WTC11 (cell line): Measurements from ENCODE around the gene C2orf66. TPM values are rescaled to one million over a fixed set of nuclear protein-coding genes. Genes with fewer than 3 reads are reported as not detected.

Source experiments
- ATAC-seq: fragments of 200-7000 bp; cut with Tn5 transposase; 2 replicates; pipeline ENCODE4 v1.10.0; 2021; ENCODE audit warnings: mild to moderate bottlenecking, moderate library complexity
- CTCF ChIA-PET: fragments of 300-600 bp; sonication (Branson Sonifier 250); formaldehyde crosslinking; loops from one replicate; lab custom pipeline; 2021; ENCODE audit warnings: antibody characterized with exemption; lab: Charles Lee
- POLR2A ChIA-PET: fragments of 350-600 bp; sonication (Branson Sonifier 250); formaldehyde crosslinking; loops from one replicate; lab custom pipeline; 2021; ENCODE audit warnings: antibody characterized with exemption; lab: Charles Lee
- DNase-seq: peaks from one replicate; pipeline ENCODE4 v3.0.0; 2021; ENCODE audit warnings: low spot score
- H3K27ac Mint-ChIP-seq: 2 replicates; pipeline ENCODE4 v1.8.0; 2021; ENCODE audit warnings: mixed read lengths
- H3K27me3 Mint-ChIP-seq: 2 replicates; pipeline ENCODE4 v1.8.0; 2021; ENCODE audit warnings: low read depth, mild to moderate bottlenecking, moderate library complexity, mixed read lengths
- H3K36me3 Mint-ChIP-seq: 2 replicates; pipeline ENCODE4 v1.8.0; 2021; ENCODE audit warnings: mixed read lengths
- H3K4me1 Mint-ChIP-seq: 2 replicates; pipeline ENCODE4 v1.8.0; 2022; ENCODE audit warnings: mixed read lengths
- H3K4me3 Mint-ChIP-seq: 2 replicates; pipeline ENCODE4 v1.8.0; 2021; ENCODE audit warnings: mild to moderate bottlenecking, moderate library complexity, mixed read lengths
- H3K9me3 Mint-ChIP-seq: 2 replicates; pipeline ENCODE4 v1.8.0; 2021; ENCODE audit warnings: mixed read lengths
- IRF2 ChIP-seq: sonication (generic); formaldehyde crosslinking; IDR thresholded peaks from 2 replicates; pipeline ENCODE4 v1.8.0; 2022; ENCODE audit warnings: low read depth, missing genetic modification reagents, borderline replicate concordance
- NFE2L1 ChIP-seq: sonication (generic); formaldehyde crosslinking; IDR thresholded peaks from 2 replicates; pipeline ENCODE4 v1.8.1; 2023; ENCODE audit warnings: missing genetic modification reagents
- NFYB ChIP-seq: sonication (generic); formaldehyde crosslinking; conservative IDR thresholded peaks from 2 replicates; pipeline ENCODE4 v1.8.0; 2022; ENCODE audit warnings: low read depth, missing genetic modification reagents
- NR1H2 ChIP-seq: sonication (generic); formaldehyde crosslinking; IDR thresholded peaks from 2 replicates; pipeline ENCODE4 v1.9.0; 2021; ENCODE audit warnings: mild to moderate bottlenecking, moderate library complexity, missing genetic modification reagents
- ZBTB21 ChIP-seq: sonication (generic); formaldehyde crosslinking; IDR thresholded peaks from 2 replicates; pipeline ENCODE4 v1.8.1; 2023; ENCODE audit warnings: mild to moderate bottlenecking, missing genetic modification reagents, borderline replicate concordance
- ZNF232 ChIP-seq: sonication (generic); formaldehyde crosslinking; IDR thresholded peaks from 2 replicates; pipeline ENCODE4 v1.8.0; 2022; ENCODE audit warnings: mild to moderate bottlenecking, missing genetic modification reagents
- total RNA-seq: library from RNA; stranded (reverse); gene quantifications from 3 replicates; pipeline ENCODE4 v1.2.3, GENCODE V29; 2021
- TF ChIP-seq, protein P1 (sequence below): fragments of 250-450 bp; sonication (Bioruptor Pico); conservative IDR thresholded peaks from 2 replicates; pipeline ENCODE4 v1.9.0; 2021; ENCODE audit warnings: mild to moderate bottlenecking
- TF ChIP-seq, protein P2 (sequence below): sonication (generic); formaldehyde crosslinking; IDR thresholded peaks from 2 replicates; pipeline ENCODE4 v1.8.1; 2023; ENCODE audit warnings: mild to moderate bottlenecking, missing genetic modification reagents
- TF ChIP-seq, protein P3 (sequence below): sonication (generic); formaldehyde crosslinking; IDR thresholded peaks from 2 replicates; pipeline ENCODE4 v1.8.1; 2022; ENCODE audit warnings: low read depth, mild to moderate bottlenecking, moderate library complexity, missing genetic modification reagents, borderline replicate concordance
- TF ChIP-seq, protein P4 (sequence below): fragments of 250-450 bp; sonication (Bioruptor Pico); IDR thresholded peaks from 2 replicates; pipeline ENCODE4 v1.9.0; 2021; ENCODE audit warnings: mild to moderate bottlenecking
- TF ChIP-seq, protein P5 (sequence below): fragments of 250-450 bp; sonication (Bioruptor Pico); IDR thresholded peaks from 2 replicates; pipeline ENCODE4 v1.9.0; 2021; ENCODE audit warnings: moderate library complexity, mild to moderate bottlenecking, inconsistent platforms, borderline replicate concordance
- TF ChIP-seq, protein P6 (sequence below): sonication (generic); formaldehyde crosslinking; IDR thresholded peaks from 2 replicates; pipeline ENCODE4 v1.8.0; 2022; ENCODE audit warnings: missing genetic modification reagents

Gene C2orf66
- total RNA-seq, 1 experiment from 2014 or later, result not detected

DNA sequence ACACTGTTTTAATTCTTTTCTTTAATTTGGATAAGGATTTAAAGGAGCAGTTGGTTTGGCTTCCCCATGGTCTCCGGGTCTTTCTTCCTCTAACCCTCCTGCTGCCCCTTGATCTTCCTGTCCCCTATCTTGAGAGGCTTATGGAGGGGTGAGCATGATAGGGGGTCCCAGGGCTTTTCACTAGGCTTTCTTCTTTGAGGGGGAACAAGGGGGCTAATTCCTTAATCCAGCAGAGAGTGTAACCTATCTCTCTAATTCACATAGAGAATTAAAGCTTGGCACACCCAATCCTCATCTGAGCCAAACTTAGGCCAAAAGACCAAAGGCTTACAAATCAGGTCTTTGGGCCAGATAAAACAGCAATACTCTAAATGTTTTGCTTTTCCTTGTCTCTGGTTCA lies 21.5 kb upstream of the C2orf66 start (continued):
- TF ChIP-seq, protein P1, sequence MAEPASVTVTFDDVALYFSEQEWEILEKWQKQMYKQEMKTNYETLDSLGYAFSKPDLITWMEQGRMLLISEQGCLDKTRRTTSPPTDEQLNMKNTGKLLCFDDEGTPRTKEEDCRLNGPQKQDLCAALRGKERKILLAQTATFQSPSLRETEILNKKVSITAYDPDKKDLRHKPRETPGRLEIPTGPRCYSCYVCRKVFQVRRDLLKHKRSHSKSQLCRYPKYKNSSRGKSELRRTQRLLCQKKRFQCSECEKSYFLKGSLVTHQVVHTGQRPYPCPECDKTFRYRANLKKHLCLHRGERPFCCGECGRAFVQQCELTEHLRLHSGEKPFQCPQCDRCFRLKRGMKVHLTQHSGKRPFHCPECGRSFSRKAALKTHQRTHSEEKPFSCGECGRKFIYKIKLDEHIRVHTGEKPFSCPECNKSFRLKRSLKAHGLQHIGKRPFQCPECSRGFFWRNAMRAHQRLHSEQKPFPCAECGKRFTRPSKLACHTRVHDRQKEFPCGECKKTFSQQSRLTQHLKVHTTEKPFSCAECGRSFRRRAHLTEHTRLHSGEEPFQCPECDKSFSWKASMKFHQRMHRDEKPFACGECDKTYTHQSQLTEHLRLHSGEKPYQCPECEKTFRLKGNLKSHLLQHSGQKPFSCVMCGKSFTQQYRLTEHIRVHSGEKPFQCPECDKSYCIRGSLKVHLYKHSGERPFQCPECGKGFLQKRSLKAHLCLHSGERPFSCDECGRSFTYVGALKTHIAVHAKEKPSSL, result no peak
- TF ChIP-seq NR1H2 (CRISPR knock-in tag) (no peak), ZBTB21 (no peak), NFYB (no peak)
- TF ChIP-seq, protein P2, sequence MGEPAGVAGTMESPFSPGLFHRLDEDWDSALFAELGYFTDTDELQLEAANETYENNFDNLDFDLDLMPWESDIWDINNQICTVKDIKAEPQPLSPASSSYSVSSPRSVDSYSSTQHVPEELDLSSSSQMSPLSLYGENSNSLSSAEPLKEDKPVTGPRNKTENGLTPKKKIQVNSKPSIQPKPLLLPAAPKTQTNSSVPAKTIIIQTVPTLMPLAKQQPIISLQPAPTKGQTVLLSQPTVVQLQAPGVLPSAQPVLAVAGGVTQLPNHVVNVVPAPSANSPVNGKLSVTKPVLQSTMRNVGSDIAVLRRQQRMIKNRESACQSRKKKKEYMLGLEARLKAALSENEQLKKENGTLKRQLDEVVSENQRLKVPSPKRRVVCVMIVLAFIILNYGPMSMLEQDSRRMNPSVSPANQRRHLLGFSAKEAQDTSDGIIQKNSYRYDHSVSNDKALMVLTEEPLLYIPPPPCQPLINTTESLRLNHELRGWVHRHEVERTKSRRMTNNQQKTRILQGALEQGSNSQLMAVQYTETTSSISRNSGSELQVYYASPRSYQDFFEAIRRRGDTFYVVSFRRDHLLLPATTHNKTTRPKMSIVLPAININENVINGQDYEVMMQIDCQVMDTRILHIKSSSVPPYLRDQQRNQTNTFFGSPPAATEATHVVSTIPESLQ (CRISPR knock-in tag), result no peak
- TF ChIP-seq, protein P3, sequence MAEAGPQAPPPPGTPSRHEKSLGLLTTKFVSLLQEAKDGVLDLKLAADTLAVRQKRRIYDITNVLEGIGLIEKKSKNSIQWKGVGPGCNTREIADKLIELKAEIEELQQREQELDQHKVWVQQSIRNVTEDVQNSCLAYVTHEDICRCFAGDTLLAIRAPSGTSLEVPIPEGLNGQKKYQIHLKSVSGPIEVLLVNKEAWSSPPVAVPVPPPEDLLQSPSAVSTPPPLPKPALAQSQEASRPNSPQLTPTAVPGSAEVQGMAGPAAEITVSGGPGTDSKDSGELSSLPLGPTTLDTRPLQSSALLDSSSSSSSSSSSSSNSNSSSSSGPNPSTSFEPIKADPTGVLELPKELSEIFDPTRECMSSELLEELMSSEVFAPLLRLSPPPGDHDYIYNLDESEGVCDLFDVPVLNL (CRISPR knock-in tag), result no peak

DNA sequence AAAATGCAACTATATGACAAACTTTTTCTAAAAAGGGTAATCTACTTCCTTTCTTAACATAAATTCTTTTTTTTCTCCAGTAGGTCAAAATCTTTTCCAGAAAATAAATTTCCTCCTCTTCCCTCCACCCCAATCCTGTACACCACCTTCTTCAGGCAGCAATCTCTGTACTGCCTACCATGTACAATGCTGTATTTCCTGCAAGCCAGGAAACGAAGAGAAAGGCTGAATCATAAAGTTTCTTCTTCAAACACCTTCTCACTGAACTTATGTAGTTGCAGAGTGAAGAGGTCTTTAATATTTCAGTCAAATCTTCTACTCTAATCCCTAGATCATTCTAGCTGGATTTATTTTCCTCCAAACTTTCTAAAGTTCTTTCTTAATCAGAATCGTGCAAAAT lies 18.2 kb upstream of the C2orf66 start:
- Mint-ChIP-seq H3K36me3 (no peaks in the 10 kb centered on the region), H3K4me1 (peaks cover 11% of the 10 kb centered on the region), H3K4me3 (no peak overlapping the region), H3K27ac (peak overlapping the region; percentile 2; the same call in 1 of the 2 replicates), H3K9me3 (no peaks in the 10 kb centered on the region), H3K27me3 (no peaks in the 10 kb centered on the region)
- TF ChIP-seq, protein P4, sequence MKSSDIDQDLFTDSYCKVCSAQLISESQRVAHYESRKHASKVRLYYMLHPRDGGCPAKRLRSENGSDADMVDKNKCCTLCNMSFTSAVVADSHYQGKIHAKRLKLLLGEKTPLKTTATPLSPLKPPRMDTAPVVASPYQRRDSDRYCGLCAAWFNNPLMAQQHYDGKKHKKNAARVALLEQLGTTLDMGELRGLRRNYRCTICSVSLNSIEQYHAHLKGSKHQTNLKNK (CRISPR knock-in tag), result no peak
- no peak for TF ChIP-seq ZNF232 (CRISPR knock-in tag)
- TF ChIP-seq, protein P1, result no peak
- TF ChIP-seq, protein P5, sequence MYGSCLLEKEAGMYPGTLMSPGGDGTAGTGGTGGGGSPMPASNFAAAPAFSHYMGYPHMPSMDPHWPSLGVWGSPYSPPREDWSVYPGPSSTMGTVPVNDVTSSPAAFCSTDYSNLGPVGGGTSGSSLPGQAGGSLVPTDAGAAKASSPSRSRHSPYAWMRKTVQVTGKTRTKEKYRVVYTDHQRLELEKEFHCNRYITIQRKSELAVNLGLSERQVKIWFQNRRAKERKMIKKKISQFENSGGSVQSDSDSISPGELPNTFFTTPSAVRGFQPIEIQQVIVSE (CRISPR knock-in tag), result no peak
- TF ChIP-seq NFE2L1 (CRISPR knock-in tag), result no peak
- TF ChIP-seq IRF2 (CRISPR knock-in tag), result no peak
- TF ChIP-seq, protein P6, sequence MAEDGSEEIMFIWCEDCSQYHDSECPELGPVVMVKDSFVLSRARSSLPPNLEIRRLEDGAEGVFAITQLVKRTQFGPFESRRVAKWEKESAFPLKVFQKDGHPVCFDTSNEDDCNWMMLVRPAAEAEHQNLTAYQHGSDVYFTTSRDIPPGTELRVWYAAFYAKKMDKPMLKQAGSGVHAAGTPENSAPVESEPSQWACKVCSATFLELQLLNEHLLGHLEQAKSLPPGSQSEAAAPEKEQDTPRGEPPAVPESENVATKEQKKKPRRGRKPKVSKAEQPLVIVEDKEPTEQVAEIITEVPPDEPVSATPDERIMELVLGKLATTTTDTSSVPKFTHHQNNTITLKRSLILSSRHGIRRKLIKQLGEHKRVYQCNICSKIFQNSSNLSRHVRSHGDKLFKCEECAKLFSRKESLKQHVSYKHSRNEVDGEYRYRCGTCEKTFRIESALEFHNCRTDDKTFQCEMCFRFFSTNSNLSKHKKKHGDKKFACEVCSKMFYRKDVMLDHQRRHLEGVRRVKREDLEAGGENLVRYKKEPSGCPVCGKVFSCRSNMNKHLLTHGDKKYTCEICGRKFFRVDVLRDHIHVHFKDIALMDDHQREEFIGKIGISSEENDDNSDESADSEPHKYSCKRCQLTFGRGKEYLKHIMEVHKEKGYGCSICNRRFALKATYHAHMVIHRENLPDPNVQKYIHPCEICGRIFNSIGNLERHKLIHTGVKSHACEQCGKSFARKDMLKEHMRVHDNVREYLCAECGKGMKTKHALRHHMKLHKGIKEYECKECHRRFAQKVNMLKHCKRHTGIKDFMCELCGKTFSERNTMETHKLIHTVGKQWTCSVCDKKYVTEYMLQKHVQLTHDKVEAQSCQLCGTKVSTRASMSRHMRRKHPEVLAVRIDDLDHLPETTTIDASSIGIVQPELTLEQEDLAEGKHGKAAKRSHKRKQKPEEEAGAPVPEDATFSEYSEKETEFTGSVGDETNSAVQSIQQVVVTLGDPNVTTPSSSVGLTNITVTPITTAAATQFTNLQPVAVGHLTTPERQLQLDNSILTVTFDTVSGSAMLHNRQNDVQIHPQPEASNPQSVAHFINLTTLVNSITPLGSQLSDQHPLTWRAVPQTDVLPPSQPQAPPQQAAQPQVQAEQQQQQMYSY (CRISPR knock-in tag), result no peak
- ATAC-seq (no peak), DNase-seq (no peak)
- CTCF ChIA-PET, result interaction anchor here (0.5 kb wide), 1 partner anchor 408 kb away, joined by 3 read pairs; no protein-coding TSS in a partner anchor
- POLR2A ChIA-PET, result no interaction called here
